SU-DHL-6 (cell line): ENCODE data around the gene ATP8A1.

Experiments used
- H2AFZ ChIP-seq: fragments of 200-600 bp; sonication (generic); 2 replicates; pipeline ENCODE4 v1.6.1; 2014; ENCODE audit warnings: low read depth, mild to moderate bottlenecking, moderate library complexity, mixed read lengths, antibody characterized with exemption, low read length; ENCODE audit not compliant: severe bottlenecking
- H3F3A ChIP-seq: fragments of 200-600 bp; shearing (Covaris generic); 2 replicates; pipeline ENCODE4 v1.6.0; 2016; ENCODE audit warnings: antibody characterized with exemption, mild to moderate bottlenecking; ENCODE audit not compliant: insufficient read depth
- H3K27ac ChIP-seq: fragments of 200-600 bp; sonication (generic); 2 replicates; pipeline ENCODE4 v1.5.1; 2016; ENCODE audit warnings: low read depth, mild to moderate bottlenecking, low read length, moderate library complexity, mixed read lengths
- H3K27me3 ChIP-seq: fragments of 200-600 bp; sonication (generic), shearing (Covaris generic); 2 replicates; pipeline ENCODE4 v1.6.0; 2014; ENCODE audit warnings: mild to moderate bottlenecking, low read length
- H3K36me3 ChIP-seq: fragments of 200-600 bp; sonication (generic); 2 replicates; pipeline ENCODE4 v1.6.1; 2014; ENCODE audit warnings: mild to moderate bottlenecking, low read length, mixed read lengths
- H3K4me2 ChIP-seq: fragments of 300-600, 200-600 bp; shearing (Covaris generic), sonication (generic); 2 replicates; pipeline ENCODE4 v1.6.0; 2014; ENCODE audit warnings: low read length, low read depth, mild to moderate bottlenecking; ENCODE audit not compliant: poor library complexity, severe bottlenecking
- H3K4me3 ChIP-seq: fragments of 200-600 bp; sonication (generic); 2 replicates; pipeline ENCODE4 v1.5.1; 2014; ENCODE audit warnings: antibody characterized with exemption, low read length, mild to moderate bottlenecking, mixed read lengths; ENCODE audit not compliant: insufficient read depth, poor library complexity, severe bottlenecking
- H3K79me2 ChIP-seq: fragments of 200-600 bp; sonication (generic); 2 replicates; pipeline ENCODE4 v1.6.1; 2014; ENCODE audit warnings: mild to moderate bottlenecking, low read length, moderate library complexity; ENCODE audit not compliant: insufficient read depth
- H3K9ac ChIP-seq: fragments of 200-600 bp; sonication (generic); 2 replicates; pipeline ENCODE4 v1.7.0; 2014; ENCODE audit warnings: mild to moderate bottlenecking, low read length
- H3K9me2 ChIP-seq: fragments of 200-600 bp; sonication (generic); replicated peaks from 2 replicates; pipeline ENCODE4 v1.6.1; 2014; ENCODE audit warnings: low read length; ENCODE audit not compliant: insufficient read depth
- H3K9me3 ChIP-seq: fragments of 200-600 bp; sonication (generic); 2 replicates; pipeline ENCODE4 v1.6.1; 2014; ENCODE audit warnings: low read length, mixed read lengths; ENCODE audit not compliant: insufficient read depth
- H4K20me1 ChIP-seq: fragments of 200-600 bp; sonication (generic); 2 replicates; pipeline ENCODE4 v1.6.1; 2014; ENCODE audit warnings: low read depth, mild to moderate bottlenecking, antibody characterized with exemption, low read length, moderate library complexity, mixed read lengths
- CTCF ChIP-seq: fragments of 200-600 bp; sonication (generic); IDR thresholded peaks from one replicate; pipeline ENCODE4 v1.5.1; 2017; ENCODE audit warnings: antibody characterized with exemption, mild to moderate bottlenecking, low read length, moderate library complexity; ENCODE audit not compliant: insufficient read depth, poor library complexity, severe bottlenecking
- EZH2phosphoT487 ChIP-seq: fragments of 200-600 bp; sonication (generic), shearing (Covaris generic); conservative IDR thresholded peaks from 2 replicates; pipeline ENCODE4 v1.6.1; 2018; ENCODE audit warnings: mild to moderate bottlenecking, antibody characterized with exemption, low read length, moderate library complexity, mixed read lengths

Gene ATP8A1

GRCh38 chr4:42625329-42625728 lies 31.6 kb downstream of the ATP8A1 start:
- H3K36me3 ChIP-seq = no peaks in the 10 kb centered on the region
- no peak overlapping the region for H3K9ac ChIP-seq
- no peaks in the 10 kb centered on the region for H4K20me1 ChIP-seq
- peaks cover 5% of the 10 kb centered on the region for H3K79me2 ChIP-seq
- H3K9me3 ChIP-seq = no peaks in the 10 kb centered on the region
- H3K9me2 ChIP-seq = no peaks in the 10 kb centered on the region
- no peaks in the 10 kb centered on the region for H3K27me3 ChIP-seq
- no peak overlapping the region for H3K4me2 ChIP-seq
- 0 out of 2 replicates have a peak, but pooled peaks cover 5% of the 10 kb centered on the region for H3F3A ChIP-seq
- no peak overlapping the region for H3K4me3 ChIP-seq
- no peak overlapping the region for H3K27ac ChIP-seq
- no peak overlapping the region for H2AFZ ChIP-seq
- no peak for TF ChIP-seq CTCF
- TF ChIP-seq EZH2phosphoT487 = no peak

- H3K79me2 ChIP-seq = peaks cover 5% of the 10 kb centered on the region
- H3K4me2 ChIP-seq = peak overlapping the region; percentile 40
- TF ChIP-seq CTCF (no peak), EZH2phosphoT487 (no peak)
These were observed 32.4 kb downstream of the ATP8A1 start for GRCh38 chr4:42624551-42624950.

GRCh38 chr4:42618023-42618422 lies 38.9 kb downstream of the ATP8A1 start:
- Histone ChIP-seq H3K9me2 (no peaks in the 10 kb centered on the region), H3K9me3 (no peaks in the 10 kb centered on the region), H3K79me2 (no peaks in the 10 kb centered on the region), H2AFZ (no peak overlapping the region), H3K4me3 (no peak overlapping the region), H3F3A (no peaks in the 10 kb centered on the region), H4K20me1 (no peaks in the 10 kb centered on the region), H3K36me3 (no peaks in the 10 kb centered on the region), H3K4me2 (no peak overlapping the region), H3K9ac (no peak overlapping the region), H3K27ac (no peak overlapping the region), H3K27me3 (no peaks in the 10 kb centered on the region)
- TF ChIP-seq EZH2phosphoT487 = no peak
- no peak for TF ChIP-seq CTCF

More at GRCh38 chr4:42624551-42624950, 32.4 kb downstream of the ATP8A1 start:
- Histone ChIP-seq H3K36me3 (no peaks in the 10 kb centered on the region), H2AFZ (no peak overlapping the region), H3F3A (0 out of 2 replicates have a peak, but pooled peaks cover 5% of the 10 kb centered on the region), H3K9me2 (no peaks in the 10 kb centered on the region), H3K9ac (no peak overlapping the region), H3K4me3 (no peak overlapping the region), H4K20me1 (no peaks in the 10 kb centered on the region), H3K9me3 (no peaks in the 10 kb centered on the region), H3K27me3 (no peaks in the 10 kb centered on the region), H3K27ac (no peak overlapping the region)
